Neuronal stem cell (in vitro differentiated cells): ENCODE data around the gene NR3C2.

Source experiments
- DNase-seq: peaks from one replicate; pipeline ENCODE4 v3.0.0-alpha.2; 2013; ENCODE audit warnings: low spot score
- H2AFZ ChIP-seq: one replicate; pipeline ENCODE4 v1.6.1; 2013; ENCODE audit warnings: mild to moderate bottlenecking, low read length, inconsistent platforms
- H2AK5ac ChIP-seq: 2 replicates; pipeline ENCODE4 v1.6.1; 2013; ENCODE audit warnings: low read depth, mild to moderate bottlenecking, inconsistent platforms, low read length, moderate library complexity, mixed read lengths
- H2BK120ac ChIP-seq: 2 replicates; pipeline ENCODE4 v1.6.1; 2013; ENCODE audit warnings: low read depth, mild to moderate bottlenecking, inconsistent platforms, low read length, moderate library complexity, mixed read lengths
- H2BK12ac ChIP-seq: one replicate; pipeline ENCODE4 v1.6.1; 2013; ENCODE audit warnings: low read length, inconsistent platforms
- H2BK15ac ChIP-seq: 2 replicates; pipeline ENCODE4 v1.6.1; 2013; ENCODE audit warnings: mild to moderate bottlenecking, low read length, inconsistent platforms, mixed read lengths
- H2BK5ac ChIP-seq: one replicate; pipeline ENCODE4 v1.6.1; 2013; ENCODE audit warnings: inconsistent platforms, mild to moderate bottlenecking, low read length, moderate library complexity
- H3K14ac ChIP-seq: one replicate; pipeline ENCODE4 v1.6.1; 2013; ENCODE audit warnings: low read length, inconsistent platforms
- H3K18ac ChIP-seq: 2 replicates; pipeline ENCODE4 v1.6.1; 2013; ENCODE audit warnings: low read length, inconsistent platforms
- H3K23ac ChIP-seq: 2 replicates; pipeline ENCODE4 v1.6.1; 2013; ENCODE audit warnings: low read depth, mild to moderate bottlenecking, mixed read lengths, low read length, inconsistent platforms; ENCODE audit not compliant: poor library complexity
- H3K27ac ChIP-seq: replicated peaks from 3 replicates; pipeline ENCODE4 v1.5.1; 2013; ENCODE audit warnings: low read length, inconsistent platforms
- H3K27me3 ChIP-seq, 3 experiments: 2 replicates each; pipeline ENCODE4 v1.6.1; 2013; ENCODE audit warnings: low read length in 3 of 3, mild to moderate bottlenecking in 2 of 3, inconsistent platforms in 1 of 3, low read depth in 1 of 3, mixed read lengths in 1 of 3, moderate library complexity in 1 of 3; ENCODE audit not compliant: control insufficient read depth in 3 of 3, insufficient read depth in 3 of 3
- H3K36me3 ChIP-seq, 2 donors: replicated peaks in 1 of 2; 2 replicates each; pipeline ENCODE4 v1.6.1; 2013; ENCODE audit warnings: low read length in 2 of 2; ENCODE audit not compliant: control insufficient read depth in 2 of 2, insufficient read depth in 2 of 2
- H3K4ac ChIP-seq: 2 replicates; pipeline ENCODE4 v1.6.1; 2013; ENCODE audit warnings: inconsistent platforms, mild to moderate bottlenecking, low read length, moderate library complexity
- H3K4me1 ChIP-seq, 2 donors: 1 replicate in 1 of 2; 2 replicates in 1 of 2; pipeline ENCODE4 v1.6.1; 2013; ENCODE audit warnings: low read length in 2 of 2, low read depth in 1 of 2; ENCODE audit not compliant: control insufficient read depth in 2 of 2, insufficient read depth in 1 of 2
- H3K4me2 ChIP-seq: one replicate; pipeline ENCODE4 v1.6.1; 2013; ENCODE audit warnings: mild to moderate bottlenecking, low read length, inconsistent platforms; ENCODE audit not compliant: insufficient read depth, poor library complexity, severe bottlenecking
- H3K4me3 ChIP-seq, 2 donors: 2 replicates each; pipeline ENCODE4 v1.5.1; 2013; ENCODE audit warnings: low read length in 2 of 2, mild to moderate bottlenecking in 2 of 2, inconsistent platforms in 1 of 2, moderate library complexity in 1 of 2
- H3K79me1 ChIP-seq: one replicate; pipeline ENCODE4 v1.6.1; 2013; ENCODE audit warnings: low read depth, mild to moderate bottlenecking, inconsistent platforms, low read length, moderate library complexity
- H3K9ac ChIP-seq: one replicate; pipeline ENCODE4 v1.6.1; 2013; ENCODE audit warnings: mild to moderate bottlenecking, low read depth, low read length, inconsistent platforms; ENCODE audit not compliant: poor library complexity
- H3K9me3 ChIP-seq, 2 donors: replicated peaks in 1 of 2; 2 replicates each; pipeline versions ENCODE3 to v1.6.1; 2013; ENCODE audit warnings: low read length in 2 of 2, mild to moderate bottlenecking in 2 of 2, inconsistent platforms in 1 of 2, low read depth in 1 of 2, mixed read lengths in 1 of 2, moderate library complexity in 1 of 2; ENCODE audit not compliant: control insufficient read depth in 2 of 2, insufficient read depth in 1 of 2
- H4K8ac ChIP-seq: one replicate; pipeline ENCODE4 v1.6.1; 2013; ENCODE audit warnings: low read depth, mild to moderate bottlenecking, inconsistent platforms, low read length, moderate library complexity
- H4K91ac ChIP-seq: one replicate; pipeline ENCODE4 v1.6.1; 2013; ENCODE audit warnings: low read length, low read depth, mild to moderate bottlenecking, inconsistent platforms; ENCODE audit not compliant: poor library complexity
- WGBS, 2 donors: extraction: QIAGEN DNeasy Blood & Tissue Kit; methylation state at CpG; one replicate each; pipeline ENCODE4 v1.1.7; 2013; ENCODE audit warnings: missing lambda C conversion rate in 2 of 2, mixed read lengths in 1 of 2; ENCODE audit not compliant: insufficient read length in 2 of 2, insufficient replicate concordance in 1 of 2; ENCODE audit errors: extremely low coverage in 2 of 2; 5-methylcytosine and 5-hydroxymethylcytosine counted together

Gene NR3C2

DNA sequence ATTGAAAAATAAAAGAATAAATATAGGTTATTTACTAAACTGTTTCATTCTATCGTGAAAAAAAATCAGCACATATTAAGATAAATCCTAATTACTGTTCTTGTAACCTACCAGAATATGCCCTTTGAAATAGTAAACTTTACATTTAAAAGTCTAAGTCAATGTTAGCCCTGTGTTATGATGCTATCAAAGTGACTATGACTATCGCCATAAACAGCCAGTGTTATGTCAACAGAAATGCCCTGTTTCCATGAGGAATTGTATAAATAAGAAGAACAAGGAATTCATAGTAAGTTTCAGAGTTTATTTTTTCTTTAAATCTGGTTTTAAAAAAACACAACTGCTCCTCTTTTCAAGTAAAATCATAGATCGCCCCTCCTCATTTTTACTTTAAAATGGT, 11.4 kb downstream of the NR3C2 start:
- Histone ChIP-seq H3K4me3 (no peak overlapping the region), H2AK5ac (no peak overlapping the region), H4K91ac (no peak overlapping the region), H3K18ac (no peak overlapping the region), H3K27me3 (peaks cover 0 to 2% (median 0%) of the 10 kb centered on the region in 3 experiments), H4K8ac (no peak overlapping the region), H2BK120ac (no peak overlapping the region), H3K27ac (no peak overlapping the region), H2BK12ac (no peak overlapping the region), H3K36me3 (no peaks in the 10 kb centered on the region), H3K4me1 (no peaks in the 10 kb centered on the region), H3K14ac (no peak overlapping the region), H2BK15ac (no peak overlapping the region), H3K9me3 (no peaks in the 10 kb centered on the region), H3K79me1 (no peaks in the 10 kb centered on the region), H2BK5ac (no peak overlapping the region), H3K23ac (no peak overlapping the region), H3K4me2 (no peak overlapping the region), H2AFZ (no peak overlapping the region), H3K4ac (no peak overlapping the region), H3K9ac (no peak overlapping the region)
- no CpG with 5 or more reads among the region's 3 CpGs for WGBS, 2 donors
- no peak for DNase-seq

DNA sequence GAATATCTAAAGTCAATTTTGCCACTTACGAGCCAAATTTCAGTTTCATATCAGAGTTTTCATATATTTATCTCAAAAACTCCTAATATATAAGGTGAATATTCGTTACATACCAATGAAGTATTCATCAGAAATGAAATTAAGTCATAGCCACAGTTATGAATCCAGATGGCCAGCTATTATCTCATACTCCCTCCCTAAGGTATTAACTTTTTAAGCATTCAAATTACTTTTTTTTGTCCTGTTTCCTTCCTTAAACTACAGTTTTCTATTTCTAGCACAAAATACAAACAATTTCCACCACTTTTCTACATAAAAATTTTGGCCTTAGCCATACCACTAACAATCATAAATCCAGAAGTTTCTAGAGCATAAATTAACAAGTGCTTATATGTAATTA, 13.0 kb downstream of the NR3C2 start:
- no peak overlapping the region for H4K91ac ChIP-seq
- no peak overlapping the region for H2BK15ac ChIP-seq
- H2BK120ac ChIP-seq, result no peak overlapping the region
- no peak overlapping the region for H3K18ac ChIP-seq
- no peak for DNase-seq
- no peaks in the 10 kb centered on the region for H3K79me1 ChIP-seq
- H2BK5ac ChIP-seq, result no peak overlapping the region
- no peak overlapping the region for H3K9ac ChIP-seq
- H3K27me3 ChIP-seq, result no peaks in the 10 kb centered on the region
- no peaks in the 10 kb centered on the region for H3K4me1 ChIP-seq
- no peak overlapping the region for H3K4me3 ChIP-seq
- H3K9me3 ChIP-seq, result no peaks in the 10 kb centered on the region
- H3K4me2 ChIP-seq, result no peak overlapping the region
- no peak overlapping the region for H4K8ac ChIP-seq
- no peak overlapping the region for H3K27ac ChIP-seq
- no CpG with 5 or more reads among the region's 2 CpGs for WGBS, 2 donors
- H3K14ac ChIP-seq, result no peak overlapping the region
- H2AK5ac ChIP-seq, result no peak overlapping the region
- H3K36me3 ChIP-seq, result no peaks in the 10 kb centered on the region
- no peak overlapping the region for H3K4ac ChIP-seq
- H2BK12ac ChIP-seq, result no peak overlapping the region
- H3K23ac ChIP-seq, result no peak overlapping the region
- no peak overlapping the region for H2AFZ ChIP-seq

DNA sequence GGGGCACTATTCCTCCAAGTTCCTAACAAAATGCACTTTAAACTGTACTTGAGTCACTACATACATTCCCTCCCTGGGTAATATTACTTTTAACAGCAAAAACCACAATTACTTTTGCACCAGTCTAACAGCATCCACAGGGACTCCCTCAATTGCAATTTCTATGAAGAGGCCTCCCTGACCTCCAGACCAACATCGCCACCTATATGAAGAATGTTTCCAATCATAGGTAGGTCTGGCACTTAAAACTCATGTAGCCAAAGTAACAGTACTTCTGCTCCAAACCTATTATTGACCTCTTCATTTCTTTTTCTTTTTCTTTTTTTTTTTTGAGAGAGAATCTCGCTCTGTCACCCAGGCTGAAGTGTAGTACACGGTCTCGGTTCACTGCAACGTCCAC, 15.6 kb downstream of the NR3C2 start:
- no peaks in the 10 kb centered on the region for H3K36me3 ChIP-seq
- no peak overlapping the region for H4K8ac ChIP-seq
- H3K18ac ChIP-seq, result no peak overlapping the region
- WGBS, 2 donors, result no CpG with 5 or more reads among the region's 5 CpGs
- H3K4me2 ChIP-seq, result no peak overlapping the region
- H3K27ac ChIP-seq, result no peak overlapping the region
- H3K4me3 ChIP-seq, result no peak overlapping the region
- no peak overlapping the region for H4K91ac ChIP-seq
- no peak overlapping the region for H2AFZ ChIP-seq
- DNase-seq, result no peak
- no peaks in the 10 kb centered on the region for H3K4me1 ChIP-seq
- H3K4ac ChIP-seq, result no peak overlapping the region
- no peak overlapping the region for H2BK5ac ChIP-seq
- no peak overlapping the region for H3K9ac ChIP-seq
- H3K23ac ChIP-seq, result no peak overlapping the region
- H2AK5ac ChIP-seq, result no peak overlapping the region
- no peaks in the 10 kb centered on the region for H3K79me1 ChIP-seq
- H3K14ac ChIP-seq, result no peak overlapping the region
- no peak overlapping the region for H2BK120ac ChIP-seq
- H3K27me3 ChIP-seq, result no peaks in the 10 kb centered on the region
- no peak overlapping the region for H2BK12ac ChIP-seq
- H3K9me3 ChIP-seq, result no peaks in the 10 kb centered on the region
- H2BK15ac ChIP-seq, result no peak overlapping the region

DNA sequence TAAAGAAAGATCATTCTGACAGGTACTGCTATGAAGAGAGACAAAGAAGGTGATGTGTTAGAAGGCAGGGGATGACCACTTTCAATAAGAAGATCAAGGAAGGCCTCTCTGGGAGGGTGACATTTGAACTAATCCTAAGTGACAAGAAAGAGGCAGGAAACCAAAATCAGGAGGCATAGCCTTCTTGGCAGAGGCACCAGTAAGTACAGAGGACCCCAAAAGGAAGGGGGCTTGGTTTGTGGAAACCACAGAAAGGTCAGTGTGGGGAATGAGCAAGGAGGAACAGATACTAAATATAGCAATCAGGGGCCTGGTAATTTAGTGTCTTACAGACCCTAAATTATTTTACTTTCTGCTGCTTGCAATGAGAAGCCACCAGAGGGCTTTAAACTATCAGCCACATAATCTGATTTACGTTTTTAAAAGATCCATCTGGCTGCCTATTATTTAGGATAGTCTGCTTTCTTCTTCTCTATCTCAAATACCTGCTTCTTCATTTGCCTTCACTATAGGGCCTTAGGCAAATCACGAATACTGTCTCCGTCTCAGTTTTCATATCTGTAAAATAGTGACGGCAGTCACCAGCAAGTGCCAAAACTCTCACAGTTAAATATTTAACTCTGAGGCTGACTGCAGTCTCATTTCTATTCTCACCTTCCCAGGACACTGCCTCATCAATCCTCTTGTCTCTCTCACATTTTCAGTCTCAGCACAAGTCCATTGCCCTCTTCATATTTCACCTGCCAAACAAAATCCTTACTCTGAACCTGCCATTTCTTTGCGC, 16.7 kb downstream of the NR3C2 start:
- H3K27me3 ChIP-seq, result no peaks in the 10 kb centered on the region
- H3K23ac ChIP-seq, result no peak overlapping the region
- H3K9ac ChIP-seq, result no peak overlapping the region
- H3K14ac ChIP-seq, result no peak overlapping the region
- H3K9me3 ChIP-seq, result no peaks in the 10 kb centered on the region
- H2AK5ac ChIP-seq, result no peak overlapping the region
- H3K36me3 ChIP-seq, result no peaks in the 10 kb centered on the region
- H2BK15ac ChIP-seq, result no peak overlapping the region
- no peak overlapping the region for H3K4me3 ChIP-seq
- no peaks in the 10 kb centered on the region for H3K4me1 ChIP-seq
- H4K91ac ChIP-seq, result no peak overlapping the region
- H2AFZ ChIP-seq, result no peak overlapping the region
- no peak overlapping the region for H4K8ac ChIP-seq
- H3K27ac ChIP-seq, result no peak overlapping the region
- WGBS, 2 donors, result no CpG with 5 or more reads among the region's 5 CpGs
- H3K4me2 ChIP-seq, result no peak overlapping the region
- H2BK5ac ChIP-seq, result no peak overlapping the region
- no peak for DNase-seq
- no peak overlapping the region for H2BK12ac ChIP-seq
- no peak overlapping the region for H3K4ac ChIP-seq
- H3K79me1 ChIP-seq, result no peaks in the 10 kb centered on the region
- H3K18ac ChIP-seq, result no peak overlapping the region
- no peak overlapping the region for H2BK120ac ChIP-seq
